Ishikawa (cell line): ENCODE measurements around the gene ESR1.

ENCODE experiments used
- CEBPB ChIP-seq: IDR thresholded peaks from 2 replicates; pipeline ENCODE4 v1.6.1; 2012
- EGR1 ChIP-seq: IDR thresholded peaks from 2 replicates; pipeline ENCODE4 v1.6.1; 2012
- FOXM1 ChIP-seq: IDR thresholded peaks from 2 replicates; pipeline ENCODE4 v1.6.1; 2012; ENCODE audit warnings: low read depth, borderline replicate concordance
- REST ChIP-seq: IDR thresholded peaks from 2 replicates; pipeline ENCODE4 v1.6.1; 2012; ENCODE audit warnings: low read depth, mild to moderate bottlenecking
- USF1 ChIP-seq: IDR thresholded peaks from 2 replicates; pipeline ENCODE4 v1.6.1; 2012
- TF ChIP-seq, protein P1 (sequence below): IDR thresholded peaks from 2 replicates; pipeline ENCODE4 v1.6.1; 2012

DNA sequence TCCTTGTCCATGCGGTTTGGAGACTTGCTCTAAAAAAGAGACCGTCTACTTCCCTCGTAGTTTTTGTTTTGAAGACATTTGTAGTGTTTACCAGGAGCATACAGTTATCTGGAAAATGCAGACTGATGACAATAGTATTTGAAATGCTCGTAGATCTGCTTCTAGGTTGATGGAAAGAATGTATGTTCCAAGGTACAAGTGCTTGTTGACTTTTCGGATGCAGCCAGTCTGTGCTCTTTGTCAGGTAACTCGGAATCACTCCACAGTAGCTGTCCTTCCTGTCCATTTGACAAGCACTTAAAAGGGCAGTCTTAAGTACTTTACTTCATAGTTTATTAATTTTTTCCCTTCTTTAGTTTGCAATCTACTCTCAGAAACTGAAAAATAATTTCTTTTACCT is 194.8 kb downstream of the ESR1 start:
- TF ChIP-seq CEBPB (no peak), FOXM1 (no peak), USF1 (no peak), EGR1 (no peak), REST (no peak)
- TF ChIP-seq, protein P1, sequence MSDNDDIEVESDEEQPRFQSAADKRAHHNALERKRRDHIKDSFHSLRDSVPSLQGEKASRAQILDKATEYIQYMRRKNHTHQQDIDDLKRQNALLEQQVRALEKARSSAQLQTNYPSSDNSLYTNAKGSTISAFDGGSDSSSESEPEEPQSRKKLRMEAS = no peak
